CD4-positive, alpha-beta T cell treated with Interleukin-15 for 1 hour (primary cell): ENCODE results near the gene SLC6A7.
"Not testable (repeated sequence)": the region's sequence is repeated elsewhere in the genome, so short reads cannot be mapped to it uniquely, and the experiment has no call there.

Experiments used
- DNase-seq: peaks from one replicate; pipeline ENCODE4 v3.0.0-alpha.2; 2020

SLC6A7 gene

DNA sequence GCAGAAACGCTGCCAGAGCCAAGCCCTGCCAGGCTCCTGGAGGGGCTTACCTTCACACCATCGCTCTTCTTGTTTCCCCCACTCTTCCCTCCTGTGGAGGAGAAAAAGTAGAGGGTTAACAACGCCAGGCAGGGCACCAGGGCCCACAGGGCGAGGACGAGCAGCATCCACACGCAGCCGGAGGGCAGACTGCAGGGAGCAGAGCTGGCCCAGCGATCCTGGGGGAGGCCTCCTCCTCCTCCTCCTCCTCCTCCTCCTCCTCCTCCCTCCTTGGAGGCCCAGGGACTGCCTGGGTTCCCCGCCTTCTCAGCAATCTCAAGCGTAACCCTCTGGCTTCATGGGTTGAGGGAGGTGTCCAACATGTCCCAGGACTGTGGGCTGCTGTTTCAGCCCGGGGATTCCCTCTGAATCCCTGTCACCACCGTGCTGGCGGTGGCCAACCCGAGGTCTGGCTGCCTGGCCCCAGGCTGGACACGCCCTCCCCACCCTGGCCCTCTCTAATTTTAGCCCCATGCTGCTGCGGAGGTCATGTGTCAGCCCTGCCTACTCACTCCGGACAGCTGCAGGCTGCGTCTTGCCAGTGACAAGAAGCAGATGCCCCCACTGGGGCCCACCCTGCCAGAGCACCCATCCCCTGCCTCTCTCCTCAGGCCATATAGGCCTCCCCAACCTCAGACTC is 55.4 kb downstream of the SLC6A7 start:
- DNase-seq = no peak

DNA sequence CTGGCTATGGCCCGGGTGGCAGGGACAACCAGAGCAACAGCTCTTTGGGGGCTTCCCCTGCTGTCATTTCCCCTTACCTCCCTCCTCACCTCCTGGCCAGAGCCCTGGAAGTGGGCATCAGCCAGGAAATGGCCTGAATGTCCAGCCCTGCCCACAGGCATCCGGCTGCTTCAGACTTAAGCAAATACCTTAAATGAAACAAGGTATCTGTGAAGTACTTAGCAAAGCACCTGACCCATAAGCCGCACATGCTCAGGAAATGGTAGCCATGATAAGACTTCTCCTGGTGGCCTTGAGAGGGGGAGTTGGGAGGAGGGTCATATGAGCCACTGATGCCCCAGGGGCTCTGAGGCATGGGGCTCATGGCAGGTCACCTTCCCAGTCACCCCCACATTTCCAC is 55.9 kb downstream of the SLC6A7 start:
- no peak for DNase-seq

DNA sequence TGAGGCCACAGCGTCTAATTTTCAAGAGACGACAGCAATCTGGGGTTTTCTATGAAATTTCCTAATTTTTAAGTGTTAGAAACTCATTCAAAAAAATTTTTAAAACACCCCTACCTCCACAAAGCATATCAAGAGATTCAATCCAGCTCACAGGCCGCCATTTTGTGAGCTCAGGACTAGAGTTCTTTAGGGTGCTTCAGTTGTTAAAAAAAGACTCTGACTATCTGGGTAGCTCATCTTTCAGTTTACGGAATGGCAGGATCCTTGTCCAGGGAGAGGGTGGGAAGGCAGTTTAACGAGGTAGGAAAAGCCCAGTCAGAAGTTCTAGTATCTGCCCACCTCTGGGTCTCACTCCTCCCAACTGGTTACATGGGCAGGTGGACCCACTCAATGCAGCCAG is 56.6 kb downstream of the SLC6A7 start:
- DNase-seq = no peak

DNA sequence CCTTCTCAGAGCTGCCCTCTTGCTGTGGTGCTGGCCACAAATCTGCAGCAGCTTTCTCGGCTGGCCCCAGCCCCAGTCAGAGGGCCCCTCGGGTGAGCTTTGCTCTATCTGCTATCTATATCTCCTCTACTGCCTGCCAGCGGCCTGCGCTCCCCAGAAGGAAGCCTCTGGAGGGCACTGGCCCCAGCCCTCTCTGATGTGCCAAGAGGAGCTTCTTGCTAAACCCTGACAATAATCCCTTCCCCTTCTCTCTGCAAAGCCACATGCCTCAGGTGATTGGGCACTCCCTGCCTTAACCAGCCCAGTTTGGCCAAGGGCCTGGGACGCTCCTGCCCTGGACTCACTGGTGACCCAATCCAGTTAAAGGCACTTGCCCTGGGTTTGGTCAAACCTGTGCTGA is 57.0 kb downstream of the SLC6A7 start:
- no peak for DNase-seq

DNA sequence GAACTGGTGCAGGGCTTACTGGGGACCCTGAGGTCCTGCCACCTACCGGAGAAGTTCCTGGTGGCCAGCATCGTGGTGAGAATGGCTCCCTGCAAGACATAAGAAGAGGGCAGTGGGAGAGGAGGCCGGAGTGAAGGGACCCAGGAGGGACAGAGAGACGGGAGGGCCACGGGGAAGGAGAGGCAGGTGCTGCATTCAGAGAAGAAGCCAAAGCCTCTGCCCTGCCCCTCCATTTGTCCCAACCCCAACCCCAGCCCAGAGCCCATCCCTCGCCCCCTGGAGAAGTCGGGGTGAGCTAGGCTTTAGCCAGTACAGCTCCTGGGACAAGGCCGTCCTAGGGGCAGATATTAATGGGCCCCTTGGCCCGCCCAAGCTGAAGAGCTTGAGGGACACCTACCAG is 57.9 kb downstream of the SLC6A7 start:
- no peak for DNase-seq

DNA sequence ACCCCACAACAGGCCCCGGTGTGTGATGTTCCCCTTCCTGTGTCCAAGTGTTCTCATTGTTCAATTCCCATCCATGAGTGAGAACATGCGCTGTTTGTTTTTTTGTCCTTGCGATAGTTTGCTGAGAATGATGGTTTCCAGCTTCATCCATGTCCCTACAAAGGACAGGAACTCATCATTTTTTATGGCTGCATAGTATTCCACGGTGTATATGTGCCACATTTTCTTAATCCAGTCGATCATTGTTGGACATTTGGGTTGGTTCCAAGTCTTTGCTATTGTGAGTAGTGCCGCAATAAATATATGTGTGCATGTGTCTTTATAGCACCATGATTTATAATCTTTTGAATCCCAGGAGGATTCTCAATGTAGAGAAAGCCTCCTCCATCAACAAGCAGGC is 58.6 kb downstream of the SLC6A7 start:
- not testable (repeated sequence) for DNase-seq

DNA sequence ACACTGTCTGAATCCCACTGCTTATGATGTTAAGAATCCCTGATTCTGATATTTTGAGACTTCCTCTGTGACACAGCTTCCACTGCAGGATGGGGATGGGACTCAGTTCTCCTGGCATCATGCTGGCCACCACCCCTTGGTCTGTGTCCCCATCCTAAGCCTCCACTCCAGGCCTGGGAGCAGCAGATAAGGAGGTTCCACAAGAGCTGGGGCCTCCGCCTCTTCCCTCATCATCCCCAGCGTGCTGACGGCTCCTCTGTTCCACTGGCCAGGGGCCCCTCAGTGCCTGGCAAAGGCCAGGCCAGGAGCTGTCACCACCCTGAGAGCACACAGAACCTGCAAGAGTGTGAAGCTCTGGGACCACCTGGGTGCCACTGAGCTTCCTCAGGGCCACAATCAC is 59.1 kb downstream of the SLC6A7 start:
- DNase-seq = no peak

DNA sequence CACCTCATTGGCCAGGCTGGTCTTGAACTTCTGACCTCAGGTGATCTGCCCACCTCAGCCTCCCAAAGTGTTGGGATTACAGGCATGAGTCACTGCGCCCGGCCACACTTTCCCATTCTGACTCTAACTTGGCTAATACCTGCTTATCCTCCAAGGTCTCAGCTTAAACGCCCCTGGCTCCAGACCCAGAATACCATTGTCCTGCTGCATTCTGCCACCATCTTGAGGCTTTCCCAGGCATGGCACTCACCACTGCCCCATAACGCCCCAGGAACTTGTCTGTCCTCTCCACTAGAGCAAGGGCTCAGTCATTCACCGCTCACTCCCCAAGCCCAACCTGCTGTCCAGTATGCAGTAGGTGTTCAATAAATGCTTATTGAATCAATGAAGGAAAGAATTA is 59.9 kb downstream of the SLC6A7 start:
- DNase-seq = no peak

DNA sequence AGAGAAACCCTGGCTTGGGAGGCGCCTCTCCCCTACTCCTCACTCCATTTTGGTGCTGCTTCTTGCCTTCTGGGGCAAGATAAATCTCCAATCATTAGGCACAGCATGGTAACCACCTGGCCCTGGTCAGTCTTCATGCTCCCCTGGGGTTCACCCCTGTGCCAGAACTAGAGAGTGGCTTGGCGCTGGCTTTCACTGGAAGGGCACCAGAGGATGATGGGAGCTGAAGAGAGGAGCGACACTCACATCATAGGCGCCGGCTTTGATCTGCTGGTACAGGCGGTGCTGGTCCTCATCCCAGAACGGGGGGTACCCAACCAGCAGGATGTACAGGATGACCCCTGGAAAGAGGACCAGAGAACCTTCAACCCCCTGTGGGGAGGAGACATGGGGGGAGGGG is 61.6 kb downstream of the SLC6A7 start:
- DNase-seq = no peak

DNA sequence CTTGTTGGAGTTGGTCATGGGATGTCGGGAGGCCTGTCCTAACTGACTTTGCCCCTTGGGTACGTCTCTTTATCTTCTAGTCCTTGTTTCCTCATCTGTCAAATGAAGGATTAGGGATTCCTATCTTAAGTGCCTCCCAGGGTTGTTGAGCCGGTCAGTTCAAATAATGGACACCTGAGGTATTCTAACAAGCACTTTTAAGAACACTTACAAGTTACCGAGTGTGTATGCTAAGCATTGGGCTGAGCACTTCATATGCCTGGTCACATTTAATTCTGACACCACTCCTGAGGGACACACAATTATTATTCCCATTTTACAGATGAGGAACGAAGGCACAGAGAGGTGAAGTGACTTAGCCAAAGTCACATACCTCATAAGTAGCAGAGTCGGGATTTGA is 62.6 kb downstream of the SLC6A7 start:
- no peak for DNase-seq

DNA sequence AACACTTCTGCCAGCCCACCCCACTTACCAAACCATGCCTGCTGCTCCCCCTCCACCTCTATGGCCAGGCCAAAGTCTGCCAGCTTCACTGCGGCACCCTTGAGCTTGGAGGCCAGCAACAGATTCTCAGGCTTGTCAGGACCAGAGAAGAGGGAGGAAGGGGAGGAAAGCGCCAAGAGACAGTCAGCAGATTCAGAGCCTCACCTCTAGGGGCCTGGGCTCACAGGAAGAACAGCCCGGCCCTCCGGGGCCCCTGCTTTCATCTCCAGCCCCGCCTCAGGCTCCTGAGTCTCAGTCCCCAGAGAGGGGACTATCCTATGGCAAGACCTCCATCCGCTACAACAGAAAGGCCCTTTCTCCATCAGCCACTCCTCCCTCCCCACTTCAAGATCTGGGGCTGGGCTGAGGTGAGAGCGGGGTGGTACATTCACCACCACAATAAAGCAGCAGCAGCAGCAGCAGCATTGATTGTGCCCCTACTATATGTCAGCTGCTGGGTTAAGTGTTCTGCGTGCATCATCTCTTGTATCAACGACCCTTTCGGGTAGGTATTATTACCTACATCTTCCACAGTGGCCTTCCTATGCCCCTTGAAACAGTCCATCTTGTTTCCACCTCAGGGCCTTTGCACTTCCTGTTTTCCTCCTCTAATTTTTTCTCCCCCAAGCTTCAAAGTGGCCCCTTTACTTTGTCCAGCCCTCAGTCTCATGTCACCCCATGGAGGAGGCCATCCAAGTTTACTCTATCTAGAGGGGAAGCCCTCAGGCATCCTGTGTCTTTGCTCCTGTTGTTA is 63.8 kb downstream of the SLC6A7 start:
- DNase-seq = no peak

DNA sequence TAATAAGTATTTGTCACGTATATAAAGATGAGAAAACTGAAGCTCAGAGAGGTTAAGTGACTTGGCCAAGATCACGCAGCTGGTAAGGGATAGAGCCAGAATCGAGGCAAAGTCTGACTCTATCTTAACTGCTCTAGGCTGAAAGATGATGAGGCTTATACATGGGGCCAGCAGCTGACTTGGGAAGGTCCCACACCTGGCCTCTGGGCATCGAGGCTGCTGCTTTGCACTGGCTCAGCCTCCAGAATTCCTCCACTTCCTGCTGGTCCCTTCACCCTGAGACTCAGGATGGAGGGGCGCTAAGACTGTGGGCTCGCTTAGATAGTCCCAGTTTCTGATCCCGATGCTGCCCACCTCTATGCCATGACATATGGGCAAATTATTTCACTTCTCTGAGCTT is 64.5 kb downstream of the SLC6A7 start:
- DNase-seq = no peak

DNA sequence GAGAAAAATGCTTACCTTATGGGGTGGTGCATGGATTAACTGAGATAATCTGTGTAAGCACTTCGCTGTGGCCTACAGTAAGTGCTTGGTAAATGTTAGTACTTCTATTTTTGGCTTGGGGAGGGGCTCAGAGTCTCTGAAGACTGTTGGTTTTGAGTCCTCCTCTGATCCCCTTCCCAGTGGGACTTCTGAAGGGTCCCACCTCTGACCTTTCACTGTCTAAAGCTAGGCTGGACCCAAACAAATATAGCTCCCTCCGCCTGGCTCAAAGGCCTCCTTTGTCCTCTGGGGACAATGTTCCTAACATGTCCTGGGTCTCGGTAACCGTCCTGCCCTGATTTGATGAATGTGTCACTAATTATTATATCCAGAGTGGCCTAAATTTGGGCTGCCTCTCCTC is 64.9 kb downstream of the SLC6A7 start:
- no peak for DNase-seq

DNA sequence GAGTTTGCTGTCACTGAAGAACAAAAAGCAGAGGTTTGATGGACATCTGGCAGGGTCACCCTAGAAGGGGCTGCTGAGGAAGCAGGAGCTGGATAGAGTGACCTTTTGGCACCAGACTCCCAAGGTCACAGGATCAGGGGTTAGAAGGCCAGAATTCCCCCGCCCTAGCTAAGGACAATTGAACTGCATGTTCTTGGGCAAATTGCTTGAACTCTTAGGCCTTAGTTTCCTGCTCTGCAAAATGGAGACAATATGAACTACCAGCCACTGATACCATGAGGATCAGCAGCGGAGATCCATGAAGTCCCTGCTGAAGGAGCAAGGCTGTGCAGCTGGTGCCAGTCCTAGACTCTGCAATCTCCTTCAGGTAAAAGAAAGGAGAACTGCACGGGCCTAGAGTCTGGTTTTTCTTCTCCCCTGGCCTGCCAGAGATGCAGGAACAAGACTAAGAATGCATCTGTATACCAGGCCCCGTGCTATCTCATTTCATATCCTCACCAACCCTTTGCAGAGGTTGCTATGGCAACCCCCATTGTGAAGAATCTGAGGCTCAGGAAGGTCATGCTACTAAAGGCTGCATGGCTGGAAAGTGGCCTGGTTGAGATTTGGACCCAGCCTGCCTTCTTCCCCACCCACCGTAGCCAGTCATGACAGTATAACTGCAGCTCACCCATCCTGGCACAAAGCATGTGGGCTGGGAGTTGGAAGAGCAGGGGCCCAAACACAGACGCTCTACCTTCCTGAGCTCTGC is 66.0 kb downstream of the SLC6A7 start:
- DNase-seq = no peak

DNA sequence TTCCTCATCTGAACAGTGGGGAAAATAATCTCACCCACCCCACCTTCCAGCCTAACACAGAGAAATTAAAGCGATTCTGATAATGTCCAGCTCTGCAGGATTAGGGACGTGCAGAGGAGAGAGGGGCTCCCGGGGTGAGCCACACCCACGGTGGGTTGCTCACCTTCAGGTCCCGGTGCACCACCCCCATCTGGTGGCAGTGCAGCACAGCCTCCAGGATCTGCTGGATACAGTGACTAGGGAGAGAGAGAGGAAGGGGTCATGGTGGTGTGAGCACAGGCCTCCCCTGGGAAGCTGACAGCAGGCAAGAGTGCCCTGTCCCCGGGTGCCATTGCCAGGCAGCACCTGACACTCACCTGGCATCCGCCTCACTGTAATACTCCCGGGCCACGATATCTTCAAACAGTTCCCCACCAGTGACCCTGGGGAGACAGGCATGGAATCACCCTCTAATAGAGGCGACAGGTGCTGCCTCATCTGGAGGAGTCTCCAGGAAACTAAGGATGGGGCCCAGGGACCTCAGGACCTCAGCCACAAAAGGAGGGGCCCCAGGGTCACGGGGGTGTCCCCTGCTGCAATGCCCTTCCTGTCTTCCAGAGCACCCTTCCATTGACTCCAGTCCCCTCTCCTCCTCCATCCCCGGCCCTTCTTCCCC is 66.7 kb downstream of the SLC6A7 start:
- no peak for DNase-seq

DNA sequence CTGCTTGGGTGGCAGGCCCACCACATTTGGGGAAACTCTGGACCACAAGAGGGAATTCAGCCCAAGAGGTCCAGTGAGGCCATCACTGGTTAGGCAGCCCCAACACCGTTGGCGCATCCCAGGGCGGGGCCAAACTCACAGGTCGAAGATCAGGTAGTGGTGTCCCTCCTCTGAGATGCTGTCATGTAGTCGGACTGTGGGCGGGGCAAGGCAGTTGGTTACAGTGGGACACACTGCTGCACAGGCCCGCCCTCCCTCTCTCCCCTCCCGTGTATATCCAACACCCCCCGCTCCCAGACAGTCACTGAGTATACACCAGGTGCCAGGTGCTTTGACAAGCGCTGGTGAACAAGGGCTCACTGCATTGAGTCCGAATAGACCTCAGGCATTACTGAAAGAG is 67.6 kb downstream of the SLC6A7 start:
- no peak for DNase-seq

DNA sequence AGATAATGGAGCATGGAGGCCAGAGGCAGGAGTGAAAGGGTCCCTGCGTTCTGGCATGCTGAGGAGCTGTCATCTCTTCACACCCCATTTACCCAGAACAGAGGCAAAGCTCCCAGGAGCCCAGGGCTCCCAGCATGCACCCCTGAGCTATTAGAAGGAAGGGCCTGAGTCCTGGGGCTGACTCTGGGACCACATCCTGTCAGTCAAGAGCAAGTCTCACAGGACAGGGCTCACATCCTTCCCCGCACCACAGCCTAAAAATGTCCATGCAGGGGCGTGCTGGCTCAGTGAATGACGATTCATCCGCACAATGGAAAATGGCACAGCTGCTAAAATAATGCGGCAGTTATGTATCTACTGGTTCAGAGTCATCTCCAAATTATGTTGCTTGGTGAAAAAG is 68.3 kb downstream of the SLC6A7 start:
- DNase-seq = no peak
